Breast epithelium (tissue), 3 donors: Measurements from ENCODE around the gene IFNA14.

Source experiments
- CTCF ChIP-seq, 3 donors: fragments of 450-650 bp; IDR thresholded peaks; one replicate each; pipeline ENCODE4 v1.5.1; 2016 to 2017; ENCODE audit warnings: antibody characterized with exemption in 3 of 3, mild to moderate bottlenecking in 3 of 3, moderate library complexity in 3 of 3
- POLR2A ChIP-seq: fragments of 450-650 bp; IDR thresholded peaks from one replicate; pipeline ENCODE4 v1.6.1; 2016; ENCODE audit warnings: antibody characterized with exemption, mild to moderate bottlenecking, moderate library complexity

GRCh38 chr9:21268347-21268657 lies 28.5 kb upstream of the IFNA14 start:
- TF ChIP-seq POLR2A (no peak), CTCF (IDR thresholded peaks at IDR 0.05) (no peak)
